PC-3 (cell line): Measurements from ENCODE around the gene DISC1. TPM values are rescaled to one million over a fixed set of nuclear protein-coding genes. Genes with fewer than 3 reads are reported as not detected.

Experiments used
- ATAC-seq: fragments of 200-7000 bp; cut with Tn5 transposase; 2 replicates; pipeline ENCODE4 v1.9.1; 2020; ENCODE audit warnings: mild to moderate bottlenecking, moderate library complexity
- BruUV-seq: library from RNA; stranded (reverse); fragments of 400-500 nt; replicated peaks from 2 replicates; lab custom pipeline; 2021; lab: Mats Ljungman, UMichigan
- CTCF ChIA-PET: fragments of 300-600 bp; sonication (Branson Sonifier 250); formaldehyde crosslinking; loops from one replicate; lab custom pipeline; 2022; ENCODE audit warnings: antibody characterized with exemption; lab: Charles Lee
- POLR2A ChIA-PET: fragments of 300-600 bp; sonication (Branson Sonifier 250); formaldehyde crosslinking; loops from one replicate; lab custom pipeline; 2022; ENCODE audit warnings: antibody characterized with exemption; ENCODE audit not compliant: unreplicated experiment; lab: Charles Lee
- DNase-seq: peaks from one replicate; pipeline ENCODE4 v3.0.0-alpha.2; 2015
- H2AFZ ChIP-seq: fragments of 300-600 bp; sonication (generic); 2 replicates; pipeline ENCODE4 v1.6.0; 2016; ENCODE audit warnings: antibody characterized with exemption, low read length
- H3F3A ChIP-seq: fragments of 300-600 bp; sonication (generic); one replicate; pipeline ENCODE4 v1.6.0; 2017; ENCODE audit warnings: antibody characterized with exemption, low read length, control low read depth, mild to moderate bottlenecking; ENCODE audit not compliant: unreplicated experiment
- H3K27ac ChIP-seq: fragments of 300-600 bp; sonication (generic); 2 replicates; pipeline ENCODE4 v1.5.1; 2016; ENCODE audit warnings: mild to moderate bottlenecking, low read length
- H3K27me3 ChIP-seq: fragments of 300-600 bp; sonication (generic); 2 replicates; pipeline ENCODE4 v1.6.1; 2016; ENCODE audit warnings: low read length, mixed read lengths
- H3K36me3 ChIP-seq: fragments of 300-600 bp; sonication (generic); 2 replicates; pipeline ENCODE4 v1.6.1; 2016; ENCODE audit warnings: low read depth, mixed run types, low read length, mixed read lengths
- H3K4me1 ChIP-seq: fragments of 300-600 bp; sonication (generic); 2 replicates; pipeline ENCODE4 v1.5.1; 2016; ENCODE audit warnings: low read length; ENCODE audit not compliant: insufficient read depth
- H3K4me2 ChIP-seq: fragments of 300-600 bp; sonication (generic); 2 replicates; pipeline ENCODE4 v1.6.0; 2016; ENCODE audit warnings: low read length
- H3K4me3 ChIP-seq: fragments of 300-600 bp; sonication (generic); 2 replicates; pipeline ENCODE4 v1.5.1; 2016; ENCODE audit warnings: mild to moderate bottlenecking, low read length, mixed read lengths
- H3K79me2 ChIP-seq: fragments of 300-600 bp; sonication (generic); 2 replicates; pipeline ENCODE4 v1.6.1; 2017; ENCODE audit warnings: low read length, mixed read lengths
- H3K9ac ChIP-seq: fragments of 300-600 bp; sonication (generic); 2 replicates; pipeline ENCODE4 v1.6.0; 2016; ENCODE audit warnings: mild to moderate bottlenecking, low read length
- H3K9me2 ChIP-seq: fragments of 300-600 bp; sonication (generic); replicated peaks from 2 replicates; pipeline ENCODE4 v1.6.1; 2016; ENCODE audit warnings: mixed run types, low read length, mixed read lengths
- H3K9me3 ChIP-seq: fragments of 300-600 bp; sonication (generic); 2 replicates; pipeline ENCODE4 v1.6.1; 2016; ENCODE audit warnings: low read length, mixed read lengths
- H4K20me1 ChIP-seq: fragments of 300-600 bp; sonication (generic); 2 replicates; pipeline ENCODE4 v1.6.1; 2016; ENCODE audit warnings: low read length, mixed read lengths
- CTCF ChIP-seq: fragments of 300-600 bp; sonication (generic); conservative IDR thresholded peaks from 2 replicates; pipeline ENCODE4 v1.5.1; 2017; ENCODE audit warnings: antibody characterized with exemption, low read depth, mild to moderate bottlenecking, low read length
- EZH2 ChIP-seq: fragments of 300-600 bp; sonication (generic); IDR thresholded peaks from one replicate; pipeline ENCODE4 v1.6.1; 2017; ENCODE audit warnings: antibody characterized with exemption, mild to moderate bottlenecking, low read length; ENCODE audit not compliant: unreplicated experiment
- EZH2phosphoT487 ChIP-seq: fragments of 300-600 bp; sonication (generic); IDR thresholded peaks from 2 replicates; pipeline ENCODE4 v1.6.1; 2018; ENCODE audit warnings: mild to moderate bottlenecking, antibody characterized with exemption, low read length, borderline replicate concordance
- intact Hi-C: fragments of 100-400 bp; cut with micrococcal nuclease; formaldehyde crosslinking; loops from 2 replicates; pipeline ENCODE4 v1.9.0; 2023
- total RNA-seq: library from RNA; depleted of rRNA; stranded (reverse); fragments of >200 nt; gene quantifications from 2 replicates; pipeline ENCODE4 v1.2.3, GENCODE V29; 2014

Gene DISC1
- total RNA-seq, 1 experiment from 2014 or later: 3.4 TPM

- Histone ChIP-seq H3K4me3 (no peak overlapping the region), H3K9me3 (no peaks in the 10 kb centered on the region), H3K27ac (no peak overlapping the region), H3K9me2 (no peaks in the 10 kb centered on the region), H3F3A (no peaks in the 10 kb centered on the region), H3K9ac (no peak overlapping the region), H3K79me2 (no peaks in the 10 kb centered on the region), H3K36me3 (no peaks in the 10 kb centered on the region), H3K4me1 (peaks cover 5% of the 10 kb centered on the region; the same call in 1 of the 2 replicates), H4K20me1 (no peaks in the 10 kb centered on the region), H3K4me2 (no peak overlapping the region), H3K27me3 (no peaks in the 10 kb centered on the region), H2AFZ (no peak overlapping the region)
- ATAC-seq (peak; percentile 67), DNase-seq (peak; percentile 79)
- intact Hi-C loops: loop anchor here (1.0 to 10.0 kb wide), 4 partner anchors 110 to 761 kb away; no protein-coding TSS in a partner anchor
- ChIA-PET POLR2A (no interaction called here), CTCF (interaction anchor here (0.6 to 2.0 kb wide), 5 partner anchors 57 to 761 kb away, joined by 3 to 16 read pairs (median 7); no protein-coding TSS in a partner anchor)
- peak; percentile 99 for TF ChIP-seq CTCF
- TF ChIP-seq EZH2: no peak
- BruUV-seq: no TSS peak
Observed at GRCh38 chr1:231866392-231867331, 240.1 kb downstream of the DISC1 start.

DNA sequence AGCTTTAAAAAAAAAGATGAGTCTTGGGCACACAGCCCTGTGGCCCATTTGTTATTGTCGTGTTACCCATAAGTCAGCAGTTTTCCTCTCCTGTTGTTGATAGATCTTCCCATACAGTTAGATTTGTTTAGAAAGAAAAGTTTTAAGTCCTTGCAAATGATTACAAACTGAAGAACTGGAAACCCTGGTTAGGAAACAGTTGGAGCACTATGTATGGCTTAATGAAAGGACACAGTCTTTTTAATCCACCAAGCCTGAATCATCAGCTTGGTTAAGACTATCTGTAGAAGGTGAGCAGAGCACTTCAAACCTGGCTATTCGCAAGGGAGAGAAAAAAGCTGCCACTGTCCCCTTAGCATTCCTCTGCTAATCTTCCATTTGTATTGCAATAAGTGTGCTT is 241.0 kb downstream of the DISC1 start:
- no peaks in the 10 kb centered on the region for H3K27me3 ChIP-seq
- H3K9me2 ChIP-seq: no peaks in the 10 kb centered on the region
- H3K36me3 ChIP-seq: no peaks in the 10 kb centered on the region
- H3K27ac ChIP-seq: no peak overlapping the region
- DNase-seq (no peak), ATAC-seq (no peak)
- H3K4me3 ChIP-seq: no peak overlapping the region
- H3K9me3 ChIP-seq: no peaks in the 10 kb centered on the region
- no peak overlapping the region for H2AFZ ChIP-seq
- no peaks in the 10 kb centered on the region for H4K20me1 ChIP-seq
- H3K4me2 ChIP-seq: no peak overlapping the region
- intact Hi-C loops: loop anchor here (2.0 to 10.0 kb wide), 3 partner anchors 111 to 557 kb away; no protein-coding TSS in a partner anchor
- TF ChIP-seq CTCF (no peak), EZH2phosphoT487 (no peak), EZH2 (no peak)
- ChIA-PET POLR2A (no interaction called here), CTCF (interaction anchor here (0.7 to 2.0 kb wide), 2 partner anchors 13 to 760 kb away, joined by 3 to 16 read pairs; no protein-coding TSS in a partner anchor)
- no peaks in the 10 kb centered on the region for H3F3A ChIP-seq
- no TSS peak for BruUV-seq
- peaks cover 9% of the 10 kb centered on the region for H3K4me1 ChIP-seq
- no peak overlapping the region for H3K9ac ChIP-seq
- H3K79me2 ChIP-seq: no peaks in the 10 kb centered on the region

- Histone ChIP-seq H3K79me2 (no peaks in the 10 kb centered on the region), H3K9me2 (no peaks in the 10 kb centered on the region), H2AFZ (no peak overlapping the region), H3K4me1 (peaks cover 12% of the 10 kb centered on the region), H3F3A (no peaks in the 10 kb centered on the region), H3K9me3 (no peaks in the 10 kb centered on the region), H3K36me3 (no peaks in the 10 kb centered on the region), H3K27me3 (no peaks in the 10 kb centered on the region), H3K4me3 (no peak overlapping the region), H3K4me2 (no peak overlapping the region), H4K20me1 (no peaks in the 10 kb centered on the region), H3K9ac (no peak overlapping the region), H3K27ac (no peak overlapping the region)
- ChIA-PET CTCF (no interaction called here), POLR2A (no interaction called here)
- no peak for ATAC-seq
- TF ChIP-seq CTCF: no peak
- no peak for TF ChIP-seq EZH2phosphoT487
- TF ChIP-seq EZH2: no peak
- BruUV-seq: no TSS peak
- intact Hi-C loops: loop anchor here (5.0 to 10.0 kb wide), 2 partner anchors 293 to 555 kb away; no protein-coding TSS in a partner anchor
- DNase-seq: no peak
Observed at GRCh38 chr1:231869364-231869763, 242.8 kb downstream of the DISC1 start.
